ENCODE measurements around the gene CFAP53.

DNA sequence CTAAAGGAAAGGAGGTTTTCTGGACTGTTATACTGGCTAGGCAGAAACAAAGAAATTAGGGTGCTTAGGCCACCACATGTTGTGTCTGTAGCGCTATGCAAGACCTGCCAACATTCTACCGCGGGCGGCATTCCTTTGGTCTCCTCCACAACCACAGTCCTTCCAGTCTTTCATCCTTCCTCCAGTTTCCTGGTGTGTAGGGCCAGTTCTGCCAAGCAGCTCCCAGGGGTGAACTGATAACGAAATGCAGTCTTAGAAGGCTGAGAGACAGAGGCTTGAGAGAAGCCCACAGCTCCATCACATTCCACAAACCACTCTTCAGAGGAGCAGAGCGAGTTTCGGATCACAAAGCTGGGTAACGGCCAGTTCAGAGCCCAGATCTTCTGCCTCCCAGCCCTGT is 40.6 kb upstream of the CFAP53 start:
- TF ChIP-seq, protein P1, sequence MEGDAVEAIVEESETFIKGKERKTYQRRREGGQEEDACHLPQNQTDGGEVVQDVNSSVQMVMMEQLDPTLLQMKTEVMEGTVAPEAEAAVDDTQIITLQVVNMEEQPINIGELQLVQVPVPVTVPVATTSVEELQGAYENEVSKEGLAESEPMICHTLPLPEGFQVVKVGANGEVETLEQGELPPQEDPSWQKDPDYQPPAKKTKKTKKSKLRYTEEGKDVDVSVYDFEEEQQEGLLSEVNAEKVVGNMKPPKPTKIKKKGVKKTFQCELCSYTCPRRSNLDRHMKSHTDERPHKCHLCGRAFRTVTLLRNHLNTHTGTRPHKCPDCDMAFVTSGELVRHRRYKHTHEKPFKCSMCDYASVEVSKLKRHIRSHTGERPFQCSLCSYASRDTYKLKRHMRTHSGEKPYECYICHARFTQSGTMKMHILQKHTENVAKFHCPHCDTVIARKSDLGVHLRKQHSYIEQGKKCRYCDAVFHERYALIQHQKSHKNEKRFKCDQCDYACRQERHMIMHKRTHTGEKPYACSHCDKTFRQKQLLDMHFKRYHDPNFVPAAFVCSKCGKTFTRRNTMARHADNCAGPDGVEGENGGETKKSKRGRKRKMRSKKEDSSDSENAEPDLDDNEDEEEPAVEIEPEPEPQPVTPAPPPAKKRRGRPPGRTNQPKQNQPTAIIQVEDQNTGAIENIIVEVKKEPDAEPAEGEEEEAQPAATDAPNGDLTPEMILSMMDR (IDR thresholded peaks at IDR 0.05; ENCODE audit: low read depth, low read length), result no peak
- TF ChIP-seq EZH2phosphoT487 (IDR thresholded peaks at IDR 0.05; ENCODE audit: low read depth), result no peak

All from OCI-LY3 (cell line).